ENCODE results near the gene MYL12A. TPM values are rescaled to one million over a fixed set of nuclear protein-coding genes. Genes with fewer than 3 reads are reported as not detected.

The MYL12A gene
- total RNA-seq, 1 experiment from 2014 or later = 230 TPM

DNA sequence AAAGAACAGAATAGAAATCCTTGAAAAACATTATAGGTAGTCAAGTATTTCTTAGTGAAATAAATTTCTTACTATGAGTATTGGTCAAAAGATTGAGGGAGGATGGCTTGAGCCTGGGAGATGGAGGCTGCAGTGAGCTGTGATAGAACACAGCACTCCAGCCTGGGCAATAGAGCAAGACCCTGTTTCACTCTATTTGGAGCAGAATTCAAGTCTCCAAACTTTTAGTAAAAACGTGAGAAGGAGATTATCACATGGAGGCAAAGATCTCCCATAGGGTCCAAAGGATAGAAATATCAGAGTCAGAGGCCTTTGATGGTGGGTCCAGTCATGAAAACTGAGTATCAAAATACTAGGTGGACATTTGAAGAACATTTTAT is 2.4 kb upstream of the MYL12A start (continued):
- TF ChIP-seq, protein P1, sequence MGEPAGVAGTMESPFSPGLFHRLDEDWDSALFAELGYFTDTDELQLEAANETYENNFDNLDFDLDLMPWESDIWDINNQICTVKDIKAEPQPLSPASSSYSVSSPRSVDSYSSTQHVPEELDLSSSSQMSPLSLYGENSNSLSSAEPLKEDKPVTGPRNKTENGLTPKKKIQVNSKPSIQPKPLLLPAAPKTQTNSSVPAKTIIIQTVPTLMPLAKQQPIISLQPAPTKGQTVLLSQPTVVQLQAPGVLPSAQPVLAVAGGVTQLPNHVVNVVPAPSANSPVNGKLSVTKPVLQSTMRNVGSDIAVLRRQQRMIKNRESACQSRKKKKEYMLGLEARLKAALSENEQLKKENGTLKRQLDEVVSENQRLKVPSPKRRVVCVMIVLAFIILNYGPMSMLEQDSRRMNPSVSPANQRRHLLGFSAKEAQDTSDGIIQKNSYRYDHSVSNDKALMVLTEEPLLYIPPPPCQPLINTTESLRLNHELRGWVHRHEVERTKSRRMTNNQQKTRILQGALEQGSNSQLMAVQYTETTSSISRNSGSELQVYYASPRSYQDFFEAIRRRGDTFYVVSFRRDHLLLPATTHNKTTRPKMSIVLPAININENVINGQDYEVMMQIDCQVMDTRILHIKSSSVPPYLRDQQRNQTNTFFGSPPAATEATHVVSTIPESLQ (CRISPR knock-in tag; IDR thresholded peaks at IDR 0.05) = no peak
- TF ChIP-seq, protein P2, sequence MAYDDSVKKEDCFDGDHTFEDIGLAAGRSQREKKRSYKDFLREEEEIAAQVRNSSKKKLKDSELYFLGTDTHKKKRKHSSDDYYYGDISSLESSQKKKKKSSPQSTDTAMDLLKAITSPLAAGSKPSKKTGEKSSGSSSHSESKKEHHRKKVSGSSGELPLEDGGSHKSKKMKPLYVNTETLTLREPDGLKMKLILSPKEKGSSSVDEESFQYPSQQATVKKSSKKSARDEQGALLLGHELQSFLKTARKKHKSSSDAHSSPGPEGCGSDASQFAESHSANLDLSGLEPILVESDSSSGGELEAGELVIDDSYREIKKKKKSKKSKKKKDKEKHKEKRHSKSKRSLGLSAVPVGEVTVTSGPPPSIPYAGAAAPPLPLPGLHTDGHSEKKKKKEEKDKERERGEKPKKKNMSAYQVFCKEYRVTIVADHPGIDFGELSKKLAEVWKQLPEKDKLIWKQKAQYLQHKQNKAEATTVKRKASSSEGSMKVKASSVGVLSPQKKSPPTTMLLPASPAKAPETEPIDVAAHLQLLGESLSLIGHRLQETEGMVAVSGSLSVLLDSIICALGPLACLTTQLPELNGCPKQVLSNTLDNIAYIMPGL (CRISPR knock-in tag; IDR thresholded peaks at IDR 0.05) = no peak
- TF ChIP-seq GABPB1 (CRISPR knock-in tag; IDR thresholded peaks at IDR 0.05) = no peak
- TF ChIP-seq, protein P3, sequence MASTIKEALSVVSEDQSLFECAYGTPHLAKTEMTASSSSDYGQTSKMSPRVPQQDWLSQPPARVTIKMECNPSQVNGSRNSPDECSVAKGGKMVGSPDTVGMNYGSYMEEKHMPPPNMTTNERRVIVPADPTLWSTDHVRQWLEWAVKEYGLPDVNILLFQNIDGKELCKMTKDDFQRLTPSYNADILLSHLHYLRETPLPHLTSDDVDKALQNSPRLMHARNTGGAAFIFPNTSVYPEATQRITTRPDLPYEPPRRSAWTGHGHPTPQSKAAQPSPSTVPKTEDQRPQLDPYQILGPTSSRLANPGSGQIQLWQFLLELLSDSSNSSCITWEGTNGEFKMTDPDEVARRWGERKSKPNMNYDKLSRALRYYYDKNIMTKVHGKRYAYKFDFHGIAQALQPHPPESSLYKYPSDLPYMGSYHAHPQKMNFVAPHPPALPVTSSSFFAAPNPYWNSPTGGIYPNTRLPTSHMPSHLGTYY (CRISPR knock-in tag; IDR thresholded peaks at IDR 0.05) = no peak
- no peak; the same call in 1 of the 2 replicates for TF ChIP-seq ZNF121 (CRISPR knock-in tag; IDR thresholded peaks at IDR 0.05)
- no peak for TF ChIP-seq GTF2I (CRISPR knock-in tag; conservative IDR thresholded peaks at IDR 0.05)
- no peak for TF ChIP-seq ZNF396 (CRISPR knock-in tag; IDR thresholded peaks at IDR 0.05; ENCODE audit: borderline replicate concordance)
- TF ChIP-seq KAT7 (CRISPR knock-in tag; IDR thresholded peaks at IDR 0.05; ENCODE audit: borderline replicate concordance) = no peak
- TF ChIP-seq ELF4 (CRISPR knock-in tag; IDR thresholded peaks at IDR 0.05; ENCODE audit: low read depth) = no peak
- TF ChIP-seq, protein P4, sequence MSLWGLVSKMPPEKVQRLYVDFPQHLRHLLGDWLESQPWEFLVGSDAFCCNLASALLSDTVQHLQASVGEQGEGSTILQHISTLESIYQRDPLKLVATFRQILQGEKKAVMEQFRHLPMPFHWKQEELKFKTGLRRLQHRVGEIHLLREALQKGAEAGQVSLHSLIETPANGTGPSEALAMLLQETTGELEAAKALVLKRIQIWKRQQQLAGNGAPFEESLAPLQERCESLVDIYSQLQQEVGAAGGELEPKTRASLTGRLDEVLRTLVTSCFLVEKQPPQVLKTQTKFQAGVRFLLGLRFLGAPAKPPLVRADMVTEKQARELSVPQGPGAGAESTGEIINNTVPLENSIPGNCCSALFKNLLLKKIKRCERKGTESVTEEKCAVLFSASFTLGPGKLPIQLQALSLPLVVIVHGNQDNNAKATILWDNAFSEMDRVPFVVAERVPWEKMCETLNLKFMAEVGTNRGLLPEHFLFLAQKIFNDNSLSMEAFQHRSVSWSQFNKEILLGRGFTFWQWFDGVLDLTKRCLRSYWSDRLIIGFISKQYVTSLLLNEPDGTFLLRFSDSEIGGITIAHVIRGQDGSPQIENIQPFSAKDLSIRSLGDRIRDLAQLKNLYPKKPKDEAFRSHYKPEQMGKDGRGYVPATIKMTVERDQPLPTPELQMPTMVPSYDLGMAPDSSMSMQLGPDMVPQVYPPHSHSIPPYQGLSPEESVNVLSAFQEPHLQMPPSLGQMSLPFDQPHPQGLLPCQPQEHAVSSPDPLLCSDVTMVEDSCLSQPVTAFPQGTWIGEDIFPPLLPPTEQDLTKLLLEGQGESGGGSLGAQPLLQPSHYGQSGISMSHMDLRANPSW (CRISPR knock-in tag; conservative IDR thresholded peaks at IDR 0.05; ENCODE audit: low read depth) = no peak
- TF ChIP-seq NFE2L1 (CRISPR knock-in tag; IDR thresholded peaks at IDR 0.05) = no peak
- no peak for TF ChIP-seq ZNF416 (CRISPR knock-in tag; IDR thresholded peaks at IDR 0.05)

DNA sequence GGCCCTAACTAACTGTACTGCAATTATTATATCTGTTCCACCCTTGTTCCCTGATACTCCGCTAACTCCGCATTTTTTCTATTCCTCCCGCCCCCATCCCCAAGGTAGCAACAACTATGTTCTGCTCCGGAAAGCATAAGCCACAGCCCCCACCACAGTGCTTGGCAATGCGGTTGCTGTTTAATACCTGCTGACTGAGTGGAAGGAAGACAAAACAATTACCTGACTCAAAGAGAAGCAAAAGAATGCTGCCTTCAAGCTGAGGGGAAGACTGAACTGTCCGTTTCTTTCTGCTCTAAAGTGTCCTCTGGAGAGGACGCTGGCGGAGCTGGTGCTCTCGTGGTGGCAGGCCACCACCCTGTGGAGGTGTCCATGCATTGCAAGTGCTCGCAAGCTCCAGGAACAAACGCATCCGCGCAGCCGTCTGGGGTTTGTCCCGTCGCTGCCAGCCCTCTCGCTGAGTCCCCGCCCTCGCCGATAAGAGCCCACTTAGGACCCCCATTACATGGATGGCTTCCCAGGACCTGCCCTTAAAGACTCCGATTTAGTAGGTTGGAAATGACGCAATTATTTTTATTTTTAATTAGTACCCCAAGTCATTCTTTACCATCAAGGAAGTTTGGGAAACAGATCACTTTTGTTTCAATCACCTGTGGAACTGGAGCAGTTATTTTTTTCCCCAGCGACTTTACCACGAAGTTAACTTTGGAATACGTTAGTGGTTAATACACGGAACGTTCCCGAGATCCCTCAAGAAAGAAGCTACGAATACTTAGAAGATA is 1.6 kb upstream of the MYL12A start:
- TF ChIP-seq TEAD1 (CRISPR knock-in tag; IDR thresholded peaks at IDR 0.05) = 0 out of 2 replicates have a peak, but pooled peaks have one; percentile 14
- TF ChIP-seq ZNF121 (CRISPR knock-in tag; IDR thresholded peaks at IDR 0.05) = peak; percentile 99
- TF ChIP-seq, protein P5, sequence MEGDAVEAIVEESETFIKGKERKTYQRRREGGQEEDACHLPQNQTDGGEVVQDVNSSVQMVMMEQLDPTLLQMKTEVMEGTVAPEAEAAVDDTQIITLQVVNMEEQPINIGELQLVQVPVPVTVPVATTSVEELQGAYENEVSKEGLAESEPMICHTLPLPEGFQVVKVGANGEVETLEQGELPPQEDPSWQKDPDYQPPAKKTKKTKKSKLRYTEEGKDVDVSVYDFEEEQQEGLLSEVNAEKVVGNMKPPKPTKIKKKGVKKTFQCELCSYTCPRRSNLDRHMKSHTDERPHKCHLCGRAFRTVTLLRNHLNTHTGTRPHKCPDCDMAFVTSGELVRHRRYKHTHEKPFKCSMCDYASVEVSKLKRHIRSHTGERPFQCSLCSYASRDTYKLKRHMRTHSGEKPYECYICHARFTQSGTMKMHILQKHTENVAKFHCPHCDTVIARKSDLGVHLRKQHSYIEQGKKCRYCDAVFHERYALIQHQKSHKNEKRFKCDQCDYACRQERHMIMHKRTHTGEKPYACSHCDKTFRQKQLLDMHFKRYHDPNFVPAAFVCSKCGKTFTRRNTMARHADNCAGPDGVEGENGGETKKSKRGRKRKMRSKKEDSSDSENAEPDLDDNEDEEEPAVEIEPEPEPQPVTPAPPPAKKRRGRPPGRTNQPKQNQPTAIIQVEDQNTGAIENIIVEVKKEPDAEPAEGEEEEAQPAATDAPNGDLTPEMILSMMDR (IDR thresholded peaks at IDR 0.05) = peak; percentile 64
- TF ChIP-seq EMX1 (CRISPR knock-in tag; IDR thresholded peaks at IDR 0.05) = 0 out of 2 replicates have a peak, but pooled peaks have one; percentile 25
- TF ChIP-seq, protein P6, sequence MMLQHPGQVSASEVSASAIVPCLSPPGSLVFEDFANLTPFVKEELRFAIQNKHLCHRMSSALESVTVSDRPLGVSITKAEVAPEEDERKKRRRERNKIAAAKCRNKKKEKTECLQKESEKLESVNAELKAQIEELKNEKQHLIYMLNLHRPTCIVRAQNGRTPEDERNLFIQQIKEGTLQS (CRISPR knock-in tag; conservative IDR thresholded peaks at IDR 0.05) = no peak
- TF ChIP-seq NFE2L1 (CRISPR knock-in tag; IDR thresholded peaks at IDR 0.05) = no peak
- peak; percentile 49; the same call in 1 of the 2 replicates for TF ChIP-seq GABPB1 (CRISPR knock-in tag; IDR thresholded peaks at IDR 0.05)
- Mint-ChIP-seq H3K36me3 (peaks cover 25% of the 10 kb centered on the region), H3K27ac (peak overlapping the region; percentile 78), H3K4me1 (peaks cover 29% of the 10 kb centered on the region), H3K27me3 (ENCODE audit: low read depth) (no peaks in the 10 kb centered on the region), H3K4me3 (peak overlapping the region; percentile 96), H3K9me3 (peaks cover 16% of the 10 kb centered on the region)
- ChIA-PET CTCF (interaction anchor here (0.5 to 2.5 kb wide), 40 partner anchors 12 to 624 kb away, joined by 3 to 21 read pairs (median 4); partner anchors contain the start of gene EMILIN2), POLR2A (interaction anchor here (0.6 to 1.8 kb wide), 8 partner anchors 15 to 420 kb away, joined by 3 to 5 read pairs (median 3); partner anchors contain the start of gene LPIN2)
- peak; percentile 63 for ATAC-seq
- DNase-seq (ENCODE audit: low spot score) = peak; percentile 90
